ENCODE results near the gene ERC2.
"Not testable (repeated sequence)": the region's sequence is repeated elsewhere in the genome, so short reads cannot be mapped to it uniquely, and the experiment has no call there.

The ERC2 gene

DNA sequence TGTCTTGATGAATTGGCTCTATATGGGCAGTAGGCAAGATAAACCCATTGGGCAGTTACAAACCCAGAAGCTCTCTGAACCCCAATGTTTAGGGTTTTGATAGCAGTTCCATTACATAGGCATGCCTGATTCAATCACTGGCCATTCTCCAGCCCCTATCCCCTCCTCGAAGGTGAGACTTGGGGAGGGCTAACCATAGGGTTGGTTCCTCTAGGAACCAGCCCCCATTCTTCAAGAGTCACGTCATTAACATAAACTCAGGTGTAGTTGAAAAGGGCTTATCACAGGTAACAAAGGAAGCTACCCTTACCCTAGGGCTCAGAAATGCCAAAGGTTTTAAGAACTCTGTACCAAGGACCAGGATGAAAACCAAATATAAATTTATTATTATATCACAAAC lies 353.1 kb downstream of the ERC2 start:
- DNase-seq: no peak

- no peak for DNase-seq
Measured at GRCh38 chr3:56113908-56114307, 354.4 kb downstream of the ERC2 start.

- DNase-seq: no peak
Measured at GRCh38 chr3:56113231-56113630, 355.0 kb downstream of the ERC2 start.

GRCh38 chr3:56111606-56112304 lies 356.5 kb downstream of the ERC2 start:
- no peak for DNase-seq

DNA sequence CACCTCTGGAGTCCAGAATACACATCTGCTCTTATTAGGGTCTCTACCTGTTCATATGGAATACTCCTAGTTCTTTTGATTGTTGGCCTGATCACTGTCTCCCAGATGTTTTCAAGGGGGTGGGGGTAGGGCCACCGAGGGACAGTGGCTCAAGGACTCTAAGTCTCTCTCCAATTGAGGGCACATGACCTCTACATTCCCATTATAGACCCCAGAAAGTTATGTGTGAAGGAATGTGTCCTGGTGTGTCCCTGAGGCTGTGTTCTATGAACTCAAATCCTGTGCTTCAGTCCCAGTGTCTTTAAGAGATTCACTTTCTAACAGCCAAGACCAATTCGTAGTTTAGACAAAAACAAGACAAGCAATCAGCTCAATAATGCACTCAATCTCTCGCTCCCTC lies 357.4 kb downstream of the ERC2 start:
- no peak for DNase-seq

GRCh38 chr3:56107157-56107556 lies 361.1 kb downstream of the ERC2 start:
- DNase-seq: no peak

GRCh38 chr3:56102032-56102431 lies 366.2 kb downstream of the ERC2 start:
- DNase-seq: no peak

- DNase-seq: no peak
Measured at GRCh38 chr3:56101576-56101975, 366.7 kb downstream of the ERC2 start.

DNA sequence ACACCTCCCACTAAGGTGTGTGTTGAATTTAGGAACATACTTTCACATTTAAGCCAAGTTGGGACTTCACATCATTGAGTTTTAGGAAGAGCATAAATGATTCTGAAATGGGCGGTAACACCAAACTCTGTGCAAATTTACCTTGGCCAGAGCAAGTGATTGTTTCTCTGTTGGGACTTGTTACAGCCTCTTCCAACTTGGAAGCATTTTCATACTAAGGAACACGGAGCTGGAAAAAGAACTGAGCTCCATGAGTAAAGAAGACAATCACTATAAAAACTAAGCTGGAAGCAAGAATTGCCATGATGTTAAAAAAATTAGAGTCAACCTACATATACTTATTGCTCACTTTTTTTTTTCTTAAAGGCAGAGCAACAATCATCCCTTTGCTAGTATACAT lies 371.3 kb downstream of the ERC2 start:
- DNase-seq: no peak

GRCh38 chr3:56094170-56094569 lies 374.1 kb downstream of the ERC2 start:
- no peak for DNase-seq

DNA sequence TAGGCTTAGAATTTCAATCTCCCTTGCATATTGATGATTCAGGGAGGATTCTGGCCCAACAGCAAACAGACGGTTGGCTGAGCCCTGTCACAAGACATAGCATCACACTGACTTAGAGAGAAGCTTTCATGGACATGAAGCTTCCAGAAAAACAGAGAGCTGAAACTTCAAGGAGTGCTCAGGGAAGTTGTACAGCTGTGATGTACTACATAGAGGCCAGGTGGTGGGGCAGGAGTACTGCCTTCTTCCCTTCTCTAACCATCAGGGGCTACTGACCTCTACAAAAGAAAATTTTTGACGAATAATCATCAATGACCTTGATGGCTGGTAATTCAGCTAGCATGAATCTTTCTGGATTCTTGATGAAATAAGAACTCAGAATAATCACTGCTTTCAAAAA lies 378.5 kb downstream of the ERC2 start:
- no peak for DNase-seq

DNA sequence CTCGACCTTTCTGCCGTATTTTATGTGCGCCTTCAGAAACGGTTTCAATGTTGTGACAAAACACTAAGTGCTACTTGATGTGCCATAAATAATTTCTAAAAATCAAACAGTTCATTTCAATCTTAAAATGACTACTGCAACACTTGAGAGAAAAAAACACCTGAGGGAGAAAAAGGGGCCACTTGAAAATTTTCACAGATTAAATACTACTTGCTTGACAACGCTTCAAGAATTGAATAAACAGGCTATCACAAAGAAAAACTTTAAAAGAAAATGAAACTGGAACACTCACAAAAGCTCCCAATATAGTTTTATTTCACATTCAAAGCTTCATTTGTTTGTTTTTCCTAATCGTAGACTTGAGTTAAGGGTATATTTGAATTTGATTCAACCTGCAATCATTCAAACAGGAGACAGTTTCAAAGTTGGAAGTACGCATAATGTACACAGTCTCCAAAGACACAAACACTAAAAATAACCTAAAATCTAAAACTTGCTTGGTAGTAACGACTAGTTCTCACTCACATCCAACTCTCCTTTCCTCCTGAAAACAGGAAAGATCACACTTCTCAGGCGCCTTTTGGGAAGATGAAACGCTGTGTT lies 380.7 kb downstream of the ERC2 start:
- DNase-seq: no peak

- no peak for DNase-seq
Measured at GRCh38 chr3:56086355-56086754, 381.9 kb downstream of the ERC2 start.

DNA sequence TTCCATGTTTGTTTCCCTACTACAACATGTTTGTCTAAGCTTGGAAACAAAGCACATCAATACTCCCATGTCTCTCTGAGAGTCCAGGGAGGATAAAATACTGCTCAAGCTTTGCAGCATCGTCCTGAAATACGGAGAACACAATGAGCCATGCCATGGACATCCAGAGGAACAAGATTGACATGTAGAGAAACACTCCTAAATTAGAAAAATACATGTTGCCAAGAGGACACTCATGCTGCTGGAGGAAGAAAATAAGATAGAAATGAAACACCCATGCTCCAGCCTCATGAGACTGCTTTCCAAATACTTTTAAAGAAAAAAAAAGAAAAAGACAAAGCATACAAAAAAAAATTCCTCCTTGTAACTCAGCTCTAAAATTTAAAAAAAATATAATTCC lies 387.0 kb downstream of the ERC2 start:
- DNase-seq: no peak

DNA sequence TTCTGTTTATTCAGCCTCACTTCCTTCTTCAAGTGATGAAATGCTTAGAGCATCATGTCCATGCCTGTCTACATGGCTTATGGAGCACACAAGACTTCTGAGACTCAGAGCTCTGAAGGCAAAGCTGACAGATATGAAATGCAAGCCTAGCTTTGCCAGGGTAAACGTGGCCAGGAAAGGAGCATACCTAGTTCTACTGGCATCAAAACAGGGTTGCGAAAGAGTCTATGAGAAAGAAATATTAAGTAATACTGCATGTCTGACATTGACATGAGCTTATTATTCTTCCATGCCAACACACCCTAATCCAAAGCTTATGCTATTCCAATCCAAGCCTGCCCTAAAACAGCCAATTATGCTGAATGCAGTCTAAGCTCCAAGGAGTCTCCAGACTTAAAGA lies 391.5 kb downstream of the ERC2 start:
- DNase-seq: no peak

GRCh38 chr3:56075089-56075488 lies 393.2 kb downstream of the ERC2 start:
- DNase-seq: no peak

DNA sequence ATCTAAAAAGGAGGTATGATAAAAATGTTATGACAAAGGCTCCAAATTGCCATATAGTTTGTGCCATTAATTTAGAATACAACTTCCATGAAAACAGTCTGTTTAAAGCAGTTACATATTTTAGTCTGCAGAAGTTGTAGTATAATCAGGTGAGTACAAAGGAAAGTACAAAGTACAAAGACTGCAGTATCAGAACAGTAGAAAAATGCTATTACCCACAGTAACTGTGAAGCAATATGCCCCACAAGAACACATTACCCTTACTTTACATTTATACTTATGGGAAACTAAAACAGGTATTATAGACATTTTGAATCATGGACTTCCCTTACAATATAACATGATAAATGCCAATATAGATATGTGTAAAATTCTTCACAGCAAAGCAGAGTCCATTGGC lies 398.5 kb downstream of the ERC2 start:
- no peak for DNase-seq

GRCh38 chr3:56066405-56066804 lies 401.9 kb downstream of the ERC2 start:
- DNase-seq: not testable (repeated sequence)

GRCh38 chr3:56064684-56065083 lies 403.6 kb downstream of the ERC2 start:
- DNase-seq: no peak

GRCh38 chr3:56061279-56061626 lies 407.0 kb downstream of the ERC2 start:
- DNase-seq: no peak

- DNase-seq: no peak
Measured at GRCh38 chr3:56060521-56061278, 407.6 kb downstream of the ERC2 start.

GRCh38 chr3:56059731-56060130 lies 408.5 kb downstream of the ERC2 start:
- no peak for DNase-seq

- no peak for DNase-seq
Measured at GRCh38 chr3:56055951-56056350, 412.3 kb downstream of the ERC2 start.

DNA sequence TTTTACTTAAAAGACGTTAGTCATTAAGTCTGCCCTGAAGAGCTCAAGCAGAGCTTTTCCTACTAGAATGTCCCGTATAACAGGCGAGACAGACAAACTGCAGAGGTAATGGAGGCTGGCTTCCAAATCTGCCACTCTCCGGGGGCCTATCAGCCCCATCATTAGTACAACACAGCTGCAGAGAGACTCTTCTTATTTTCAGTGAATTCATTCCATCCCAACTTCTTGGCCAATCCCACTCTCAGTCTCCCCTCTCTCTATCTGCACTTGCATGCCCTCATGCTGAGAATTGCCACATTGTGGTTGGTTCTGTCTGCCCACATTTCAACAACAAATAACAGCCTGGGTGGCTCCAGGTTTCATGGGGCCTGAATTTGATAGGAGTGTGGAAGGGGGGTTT lies 412.7 kb downstream of the ERC2 start:
- DNase-seq: no peak

Measured in RPMI8226 (cell line).